CD4-positive, alpha-beta T cell treated with Interleukin-4 for 1 hour (primary cell): ENCODE results near the gene BBS10.
"Not testable (repeated sequence)": the region's sequence is repeated elsewhere in the genome, so short reads cannot be mapped to it uniquely, and the experiment has no call there.

ENCODE experiments used
- DNase-seq, 2 donors: peaks; one replicate each; pipeline ENCODE4 v3.0.0-alpha.2; 2020 to 2022

Gene BBS10

GRCh38 chr12:76348079-76348901 lies at the start of gene BBS10:
TSS of gene BBS10 (minus strand) at chr12:76348415. CDS start at chr12:76348358, 57 bp downstream.
- DNase-seq, result peak; percentile 87 to 90

GRCh38 chr12:76391461-76391860 lies 43.2 kb upstream of the BBS10 start:
- DNase-seq, result no peak

GRCh38 chr12:76387614-76388013 lies 39.4 kb upstream of the BBS10 start:
- no peak for DNase-seq

GRCh38 chr12:76384560-76384959 lies 36.3 kb upstream of the BBS10 start:
- DNase-seq, result no peak

- DNase-seq, result no peak
Measured at GRCh38 chr12:76383988-76384387, 35.8 kb upstream of the BBS10 start.

- DNase-seq, result no peak
Measured at GRCh38 chr12:76379261-76379660, 31.0 kb upstream of the BBS10 start.

GRCh38 chr12:76376876-76377275 lies 28.7 kb upstream of the BBS10 start:
- not testable (repeated sequence) for DNase-seq

- DNase-seq, result no peak
Measured at GRCh38 chr12:76375939-76376338, 27.7 kb upstream of the BBS10 start.

GRCh38 chr12:76375470-76375869 lies 27.3 kb upstream of the BBS10 start:
- no peak for DNase-seq

- no peak for DNase-seq
Measured at GRCh38 chr12:76374386-76375020, 26.3 kb upstream of the BBS10 start.

GRCh38 chr12:76368230-76368629 lies 20.0 kb upstream of the BBS10 start:
- DNase-seq, result no peak

- DNase-seq, result no peak
Measured at GRCh38 chr12:76366163-76366562, 17.9 kb upstream of the BBS10 start.

GRCh38 chr12:76364131-76364530 lies 15.9 kb upstream of the BBS10 start:
- DNase-seq, result not testable (repeated sequence)

- no peak for DNase-seq
Measured at GRCh38 chr12:76360316-76360715, 12.1 kb upstream of the BBS10 start.

- no peak for DNase-seq
Measured at GRCh38 chr12:76356071-76356470, 7.9 kb upstream of the BBS10 start.

- peak in 1 of 2 donors; percentile 11 for DNase-seq
Measured at GRCh38 chr12:76346798-76347420, 1.3 kb downstream of the BBS10 start.

- no peak for DNase-seq
Measured at GRCh38 chr12:76346236-76346635, 2.0 kb downstream of the BBS10 start.

GRCh38 chr12:76345569-76345968 lies 2.6 kb downstream of the BBS10 start:
- no peak for DNase-seq

- DNase-seq, result no peak
Measured at GRCh38 chr12:76341436-76342030, 6.7 kb downstream of the BBS10 start.

GRCh38 chr12:76340680-76341435 lies 7.4 kb downstream of the BBS10 start:
- no peak for DNase-seq

- DNase-seq, result no peak
Measured at GRCh38 chr12:76337583-76337982, 10.6 kb downstream of the BBS10 start.

- DNase-seq, result no peak
Measured at GRCh38 chr12:76332606-76333005, 15.6 kb downstream of the BBS10 start.

GRCh38 chr12:76329606-76330005 lies 18.6 kb downstream of the BBS10 start:
- DNase-seq, result no peak
